DOHH2 (cell line): ENCODE data around the gene PRELP.

ENCODE experiments used
- H3F3A ChIP-seq: fragments of 200-600 bp; sonication (generic), shearing (Covaris generic); 2 replicates; pipeline ENCODE4 v1.6.0; 2016; ENCODE audit warnings: antibody characterized with exemption, mild to moderate bottlenecking; ENCODE audit not compliant: control insufficient read depth, insufficient read depth
- H3K27ac ChIP-seq: fragments of 200-600 bp; sonication (generic); 2 replicates; pipeline ENCODE4 v1.5.1; 2014; ENCODE audit warnings: low read depth, mild to moderate bottlenecking, low read length, moderate library complexity
- H3K27me3 ChIP-seq: fragments of 200-600 bp; sonication (generic); 2 replicates; pipeline ENCODE4 v1.6.1; 2014; ENCODE audit warnings: mild to moderate bottlenecking, low read length, mixed read lengths; ENCODE audit not compliant: control insufficient read depth
- H3K36me3 ChIP-seq: fragments of 200-600 bp; sonication (generic); 2 replicates; pipeline ENCODE4 v1.6.1; 2014; ENCODE audit warnings: mild to moderate bottlenecking, low read length, moderate library complexity, mixed read lengths; ENCODE audit not compliant: control insufficient read depth
- H3K4me1 ChIP-seq: fragments of 200-600 bp; sonication (generic); 2 replicates; pipeline ENCODE4 v1.6.1; 2014; ENCODE audit warnings: mild to moderate bottlenecking, low read length, mixed read lengths; ENCODE audit not compliant: control insufficient read depth
- H3K4me2 ChIP-seq: fragments of 200-600 bp; sonication (generic); 2 replicates; pipeline ENCODE4 v1.6.0; 2014; ENCODE audit warnings: mild to moderate bottlenecking, low read length, moderate library complexity
- H3K4me3 ChIP-seq: fragments of 200-600 bp; sonication (generic); 2 replicates; pipeline ENCODE4 v1.5.1; 2014; ENCODE audit warnings: mild to moderate bottlenecking, low read length, mixed read lengths
- H3K79me2 ChIP-seq: fragments of 200-600 bp; sonication (generic); 2 replicates; pipeline ENCODE4 v1.6.1; 2014; ENCODE audit warnings: mild to moderate bottlenecking, low read length, mixed read lengths; ENCODE audit not compliant: control insufficient read depth
- H3K9me2 ChIP-seq: fragments of 200-600 bp; sonication (generic); replicated peaks from 2 replicates; pipeline ENCODE4 v1.6.1; 2014; ENCODE audit warnings: mild to moderate bottlenecking, low read length, mixed read lengths; ENCODE audit not compliant: control insufficient read depth
- H3K9me3 ChIP-seq: fragments of 200-600 bp; sonication (generic); 2 replicates; pipeline ENCODE4 v1.6.1; 2014; ENCODE audit warnings: antibody characterized with exemption, low read length, mixed read lengths; ENCODE audit not compliant: control insufficient read depth, insufficient read depth
- H4K20me1 ChIP-seq: fragments of 200-600 bp; sonication (generic); 2 replicates; pipeline ENCODE4 v1.6.0; 2014; ENCODE audit warnings: low read depth, mild to moderate bottlenecking, antibody characterized with exemption, low read length, moderate library complexity; ENCODE audit not compliant: control insufficient read depth, insufficient read depth
- CTCF ChIP-seq: fragments of 200-600 bp; sonication (generic); IDR thresholded peaks from one replicate; pipeline ENCODE4 v1.5.1; 2014; ENCODE audit warnings: antibody characterized with exemption, mild to moderate bottlenecking, low read depth, low read length; ENCODE audit not compliant: poor library complexity, severe bottlenecking
- EZH2phosphoT487 ChIP-seq: fragments of 200-600 bp; sonication (generic); IDR thresholded peaks from 2 replicates; pipeline ENCODE4 v1.6.1; 2017; ENCODE audit warnings: borderline replicate concordance, mild to moderate bottlenecking, antibody characterized with exemption, low read length, moderate library complexity, mixed read lengths

PRELP gene

GRCh38 chr1:203499643-203500278 lies 24.2 kb downstream of the PRELP start:
- H3K4me3 ChIP-seq = no peak overlapping the region
- H3K27ac ChIP-seq = no peak overlapping the region
- no peaks in the 10 kb centered on the region for H3K4me1 ChIP-seq
- no peaks in the 10 kb centered on the region for H3K79me2 ChIP-seq
- no peaks in the 10 kb centered on the region for H3F3A ChIP-seq
- H4K20me1 ChIP-seq = no peaks in the 10 kb centered on the region
- TF ChIP-seq CTCF (no peak), EZH2phosphoT487 (no peak)
- H3K9me3 ChIP-seq = no peaks in the 10 kb centered on the region
- H3K27me3 ChIP-seq = peaks cover 11% of the 10 kb centered on the region
- H3K4me2 ChIP-seq = no peak overlapping the region
- H3K36me3 ChIP-seq = no peaks in the 10 kb centered on the region
- no peaks in the 10 kb centered on the region for H3K9me2 ChIP-seq

GRCh38 chr1:203500279-203500678 lies 24.7 kb downstream of the PRELP start:
- Histone ChIP-seq H3K27me3 (peaks cover 11% of the 10 kb centered on the region), H3K4me2 (no peak overlapping the region), H3K27ac (no peak overlapping the region), H4K20me1 (no peaks in the 10 kb centered on the region), H3K36me3 (no peaks in the 10 kb centered on the region), H3K9me3 (no peaks in the 10 kb centered on the region), H3K4me1 (no peaks in the 10 kb centered on the region), H3K9me2 (no peaks in the 10 kb centered on the region), H3F3A (no peaks in the 10 kb centered on the region), H3K79me2 (no peaks in the 10 kb centered on the region), H3K4me3 (no peak overlapping the region)
- TF ChIP-seq CTCF (no peak), EZH2phosphoT487 (no peak)

- H3K9me2 ChIP-seq = no peaks in the 10 kb centered on the region
- H3K27ac ChIP-seq = no peak overlapping the region
- H4K20me1 ChIP-seq = no peaks in the 10 kb centered on the region
- no peak overlapping the region for H3K4me3 ChIP-seq
- H3F3A ChIP-seq = no peaks in the 10 kb centered on the region
- H3K79me2 ChIP-seq = no peaks in the 10 kb centered on the region
- H3K27me3 ChIP-seq = peaks cover 11% of the 10 kb centered on the region
- no peaks in the 10 kb centered on the region for H3K4me1 ChIP-seq
- H3K4me2 ChIP-seq = no peak overlapping the region
- no peaks in the 10 kb centered on the region for H3K9me3 ChIP-seq
- TF ChIP-seq CTCF (no peak), EZH2phosphoT487 (no peak)
- H3K36me3 ChIP-seq = no peaks in the 10 kb centered on the region
Observed at GRCh38 chr1:203503836-203504235, 28.2 kb downstream of the PRELP start.
